ENCODE data around the gene FBXO9. TPM values are rescaled to one million over a fixed set of nuclear protein-coding genes. Genes with fewer than 3 reads are reported as not detected.

Gene FBXO9
- 16.9 and 18.8 TPM in 2 replicates for total RNA-seq

GRCh38 chr6:53065266-53066076, at the start of gene FBXO9:
Gene FBXO9 (plus strand): TSS chr6:53065404. CDS start chr6:53065790, 386 bp downstream.

GRCh38 chr6:53148684-53149083, 83.5 kb downstream of the FBXO9 start, which contains the start of gene GCM1:
Gene GCM1 (minus strand): TSS chr6:53148841. CDS start chr6:53145632, 3,209 bp downstream.

Other genes starting within 250 kb of the FBXO9 start
- not detected in 2 replicates for gene GSTA5, start 224.6 kb upstream of the FBXO9 start, total RNA-seq
- gene GSTA3, start 155.7 kb upstream of the FBXO9 start, total RNA-seq, result not detected in 2 replicates
- gene GSTA4, start 70.1 kb upstream of the FBXO9 start, total RNA-seq, result 20.8 and 34.5 TPM in 2 replicates
- 3.2 and 3.5 TPM in 2 replicates for gene CILK1, start 3.6 kb upstream of the FBXO9 start, total RNA-seq
- gene GCM1, start 83.4 kb downstream of the FBXO9 start, total RNA-seq, result not detected in 2 replicates

Data from epithelial cell of umbilical artery (primary cell).